ENCODE data around the gene R3HDM1. TPM values are rescaled to one million over a fixed set of nuclear protein-coding genes. Genes with fewer than 3 reads are reported as not detected.
A peak's percentile ranks its signal among the peaks of the same experiment; 100 is the strongest.

Gene R3HDM1
- total and polyA plus RNA-seq, 2 of the 4 experiments (the other 2 are of a cell fraction): 5.9 to 38.1 TPM

DNA sequence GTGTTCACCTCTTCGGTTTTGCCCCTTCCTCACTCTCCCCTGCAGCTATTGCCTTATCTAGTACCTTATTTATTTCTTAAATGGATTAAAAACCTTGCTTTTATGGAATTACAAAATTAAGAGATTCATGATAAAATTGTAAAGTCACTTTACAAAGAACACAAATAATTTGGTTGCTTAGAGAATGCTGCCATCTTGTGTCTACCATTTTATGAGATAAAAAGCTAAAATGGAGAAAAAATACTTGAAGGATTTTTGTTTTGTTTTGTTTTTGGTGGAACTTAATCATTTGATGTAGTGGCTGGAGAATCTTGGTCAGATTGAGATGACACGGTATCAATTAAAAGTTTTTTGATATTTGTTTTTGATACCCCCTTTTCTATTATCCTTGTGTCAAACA lies 69.6 kb downstream of the R3HDM1 start:
- Histone ChIP-seq H3K27me3 (ENCODE audit: control insufficient read depth, insufficient read depth, low read length) (no peaks in the 10 kb centered on the region), H4K5ac (ENCODE audit: low read depth, low read length) (no peak overlapping the region), H3K9ac (ENCODE audit: low read depth, low read length) (no peak overlapping the region), H3K23ac (ENCODE audit: low read depth, low read length) (no peak overlapping the region), H3K79me1 (ENCODE audit: low read depth in 1 of 2, low read length in 2 of 2) (peaks cover 0 to 6% of the 10 kb centered on the region in 2 experiments; a peak in 1 of 4 replicates), H2BK15ac (ENCODE audit: low read depth, low read length) (no peak overlapping the region), H2AFZ (replicated peaks; ENCODE audit: low read length, poor library complexity) (no peak overlapping the region), H3K4me2 (ENCODE audit: low read depth, low read length) (no peak overlapping the region), H4K91ac (ENCODE audit: insufficient read depth, low read depth, low read length) (no peak overlapping the region), H3K56ac (ENCODE audit: extremely low read depth, insufficient read depth, low read length) (no peak overlapping the region), H3K4ac (ENCODE audit: low read depth, low read length) (no peak overlapping the region), H4K8ac (ENCODE audit: low read depth in 2 of 2, low read length in 2 of 2) (no peak overlapping the region), H3K27ac (ENCODE audit: insufficient read depth, low read length) (no peak overlapping the region), H3K18ac (ENCODE audit: low read depth, low read length) (no peak overlapping the region), H2BK20ac (ENCODE audit: low read depth, low read length) (no peak overlapping the region), H3K36me3 (ENCODE audit: control insufficient read depth, insufficient read depth, low read length) (peaks cover 6% of the 10 kb centered on the region), H3K4me1 (ENCODE audit: control insufficient read depth, insufficient read depth, low read length) (no peaks in the 10 kb centered on the region), H2AK9ac (replicated peaks; ENCODE audit: low read depth, low read length, poor library complexity) (no peak overlapping the region), H3K4me3 (ENCODE audit: insufficient read depth, low read depth, low read length) (no peak overlapping the region), H2AK5ac (ENCODE audit: low read depth, low read length) (no peak overlapping the region), H2BK120ac (ENCODE audit: low read depth, low read length) (no peak overlapping the region), H3K9me3 (ENCODE audit: control insufficient read depth, insufficient read depth, low read length) (no peaks in the 10 kb centered on the region), H3K9me1 (ENCODE audit: insufficient read depth, low read length) (no peaks in the 10 kb centered on the region), H3K14ac (replicated peaks; ENCODE audit: low read depth, low read length) (no peak overlapping the region), H2BK5ac (ENCODE audit: low read depth, low read length, poor library complexity, severe bottlenecking) (no peak overlapping the region), H4K20me1 (ENCODE audit: insufficient read depth, low read length) (no peaks in the 10 kb centered on the region)
- ATAC-seq (ENCODE audit: low read depth): no peak
- intact Hi-C loops (cut with micrococcal nuclease): loop anchor here (1.0 kb wide), 1 partner anchor 597 kb away; no protein-coding TSS in a partner anchor
- in situ Hi-C loops (cut with MboI; ENCODE audit: low sequenced_read_pairs): loop anchor here (10.0 kb wide), 1 partner anchor 596 kb away; no protein-coding TSS in a partner anchor
- dilution Hi-C loops (cut with HindIII; ENCODE audit: low sequenced_read_pairs, unreplicated experiment): no loop called here
- WGBS, 2 experiments (ENCODE audit: extremely low coverage in 2 of 2, insufficient read length in 1 of 2): no CpG with 5 or more reads among the region's 2 CpGs
- CTCF ChIA-PET: interaction anchor here (1.6 to 1.9 kb wide), 2 partner anchors 15 to 128 kb away, joined by 6 to 7 read pairs; no protein-coding TSS in a partner anchor
- peak; percentile 37; the same call in 1 of the 2 replicates for TF ChIP-seq SMC3 (IDR thresholded peaks at IDR 0.05; ENCODE audit: low read depth, low read length)
- peak; percentile 57 for TF ChIP-seq RAD21 (IDR thresholded peaks at IDR 0.05; ENCODE audit: low read length)
- TF ChIP-seq, protein P1, sequence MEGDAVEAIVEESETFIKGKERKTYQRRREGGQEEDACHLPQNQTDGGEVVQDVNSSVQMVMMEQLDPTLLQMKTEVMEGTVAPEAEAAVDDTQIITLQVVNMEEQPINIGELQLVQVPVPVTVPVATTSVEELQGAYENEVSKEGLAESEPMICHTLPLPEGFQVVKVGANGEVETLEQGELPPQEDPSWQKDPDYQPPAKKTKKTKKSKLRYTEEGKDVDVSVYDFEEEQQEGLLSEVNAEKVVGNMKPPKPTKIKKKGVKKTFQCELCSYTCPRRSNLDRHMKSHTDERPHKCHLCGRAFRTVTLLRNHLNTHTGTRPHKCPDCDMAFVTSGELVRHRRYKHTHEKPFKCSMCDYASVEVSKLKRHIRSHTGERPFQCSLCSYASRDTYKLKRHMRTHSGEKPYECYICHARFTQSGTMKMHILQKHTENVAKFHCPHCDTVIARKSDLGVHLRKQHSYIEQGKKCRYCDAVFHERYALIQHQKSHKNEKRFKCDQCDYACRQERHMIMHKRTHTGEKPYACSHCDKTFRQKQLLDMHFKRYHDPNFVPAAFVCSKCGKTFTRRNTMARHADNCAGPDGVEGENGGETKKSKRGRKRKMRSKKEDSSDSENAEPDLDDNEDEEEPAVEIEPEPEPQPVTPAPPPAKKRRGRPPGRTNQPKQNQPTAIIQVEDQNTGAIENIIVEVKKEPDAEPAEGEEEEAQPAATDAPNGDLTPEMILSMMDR (conservative IDR thresholded peaks at IDR 0.05; ENCODE audit: low read depth, low read length): peak; percentile 41
- no peak for TF ChIP-seq RFX5 (IDR thresholded peaks at IDR 0.05; ENCODE audit: low read depth, low read length)
- DNase-seq: peak; percentile 28
- BruUV-seq (replicated peaks): no TSS peak
- POLR2A ChIA-PET (ENCODE audit: unreplicated experiment): no interaction called here
